ENCODE results near the gene TMEM174.

GRCh38 chr5:73215531-73215890, 42.5 kb downstream of the TMEM174 start:
- TF ChIP-seq CTCF (conservative IDR thresholded peaks at IDR 0.05): no peak
- TF ChIP-seq ZFX (IDR thresholded peaks at IDR 0.05): no peak

Data from C4-2B (cell line).